Urinary bladder (tissue), 4 donors: Measurements from ENCODE around the gene LCN10. TPM values are rescaled to one million over a fixed set of nuclear protein-coding genes. Genes with fewer than 3 reads are reported as not detected.
A peak's percentile ranks its signal among the peaks of the same experiment; 100 is the strongest.

Experiments
- DNase-seq: peaks from one replicate; pipeline ENCODE4 v3.0.0-alpha.2; 2015; ENCODE audit errors: extremely low spot score
- H3K27ac ChIP-seq: one replicate; pipeline ENCODE4 v1.5.1; 2013; ENCODE audit warnings: low read depth, mild to moderate bottlenecking, moderate library complexity
- H3K36me3 ChIP-seq: one replicate; pipeline ENCODE4 v1.6.1; 2013; ENCODE audit warnings: mild to moderate bottlenecking, moderate library complexity; ENCODE audit not compliant: insufficient read depth
- H3K4me1 ChIP-seq: one replicate; pipeline ENCODE4 v1.6.1; 2013; ENCODE audit warnings: mild to moderate bottlenecking, moderate library complexity; ENCODE audit not compliant: insufficient read depth
- H3K4me3 ChIP-seq: one replicate; pipeline ENCODE4 v1.5.1; 2013; ENCODE audit warnings: low read depth, low read length
- WGBS: extraction: QIAGEN DNeasy Blood & Tissue Kit; methylation state at CpG from one replicate; pipeline ENCODE4 v1.1.7; 2013; 5-methylcytosine and 5-hydroxymethylcytosine counted together
- polyA plus RNA-seq: library from polyadenylated mRNA; stranded (reverse); fragments of 200-250 nt; gene quantifications from one replicate; pipeline ENCODE4 v1.2.3, GENCODE V29; 2013
- total RNA-seq: library from RNA; depleted of rRNA; stranded (reverse); fragments of >200 nt; gene quantifications from one replicate; pipeline ENCODE4 v1.2.3, GENCODE V29; 2014
- donor health status: healthy with polysubstance abuse.
- donor health status: healthy.

The LCN10 gene
- total and polyA plus RNA-seq, 2 donors, result 11.3 TPM; not detected in 1

GRCh38 chr9:136729144-136729543 lies 13.6 kb downstream of the LCN10 start:
- no peak for DNase-seq
- 87% methylated on average over 7 of the region's 7 CpGs for WGBS

GRCh38 chr9:136728548-136729123 lies 14.1 kb downstream of the LCN10 start:
- Histone ChIP-seq H3K27ac (no peak overlapping the region), H3K36me3 (no peaks in the 10 kb centered on the region), H3K4me1 (no peaks in the 10 kb centered on the region), H3K4me3 (peak overlapping the region; percentile 88)
- no peak for DNase-seq
- WGBS, result 3% methylated on average over 53 of the region's 53 CpGs

More at GRCh38 chr9:136729144-136729543, 13.6 kb downstream of the LCN10 start:
- H3K36me3 ChIP-seq, result no peaks in the 10 kb centered on the region
- H3K4me1 ChIP-seq, result no peaks in the 10 kb centered on the region
- H3K27ac ChIP-seq, result no peak overlapping the region
- peak overlapping the region; percentile 88 for H3K4me3 ChIP-seq

GRCh38 chr9:136728080-136728547 lies 14.6 kb downstream of the LCN10 start:
- H3K27ac ChIP-seq, result no peak overlapping the region
- H3K4me1 ChIP-seq, result no peaks in the 10 kb centered on the region
- under 1% methylated on average over 66 of the region's 66 CpGs for WGBS

GRCh38 chr9:136726631-136727191 lies 16.0 kb downstream of the LCN10 start:
- Histone ChIP-seq H3K36me3 (no peaks in the 10 kb centered on the region), H3K4me1 (no peaks in the 10 kb centered on the region), H3K4me3 (peak overlapping the region; percentile 14), H3K27ac (no peak overlapping the region)
- no peak for DNase-seq
- WGBS, result 25% methylated on average over 18 of the region's 18 CpGs

More at GRCh38 chr9:136728080-136728547, 14.6 kb downstream of the LCN10 start:
- DNase-seq, result peak; percentile 36
- Histone ChIP-seq H3K36me3 (no peaks in the 10 kb centered on the region), H3K4me3 (peak overlapping the region; percentile 88)

GRCh38 chr9:136726118-136726517 lies 16.6 kb downstream of the LCN10 start:
- H3K4me3 ChIP-seq, result peak overlapping the region; percentile 14
- 67% methylated on average over 16 of the region's 16 CpGs for WGBS
- DNase-seq, result no peak
- no peaks in the 10 kb centered on the region for H3K36me3 ChIP-seq
- no peaks in the 10 kb centered on the region for H3K4me1 ChIP-seq
- no peak overlapping the region for H3K27ac ChIP-seq

- DNase-seq, result no peak
- no peak overlapping the region for H3K27ac ChIP-seq
- H3K4me1 ChIP-seq, result no peaks in the 10 kb centered on the region
- WGBS, result 65% methylated on average over 10 of the region's 10 CpGs
- no peak overlapping the region for H3K4me3 ChIP-seq
- H3K36me3 ChIP-seq, result no peaks in the 10 kb centered on the region
Observed at GRCh38 chr9:136725612-136726011, 17.1 kb downstream of the LCN10 start.

GRCh38 chr9:136724772-136725171 lies 18.0 kb downstream of the LCN10 start:
- Histone ChIP-seq H3K36me3 (no peaks in the 10 kb centered on the region), H3K4me1 (no peaks in the 10 kb centered on the region), H3K27ac (no peak overlapping the region), H3K4me3 (no peak overlapping the region)
- DNase-seq, result no peak
- 77% methylated on average over 7 of the region's 7 CpGs for WGBS

- 96% methylated on average over 8 of the region's 8 CpGs for WGBS
- H3K27ac ChIP-seq, result no peak overlapping the region
- no peak for DNase-seq
- H3K4me3 ChIP-seq, result no peak overlapping the region
- no peaks in the 10 kb centered on the region for H3K36me3 ChIP-seq
- H3K4me1 ChIP-seq, result no peaks in the 10 kb centered on the region
Observed at GRCh38 chr9:136723989-136724388, 18.8 kb downstream of the LCN10 start.

GRCh38 chr9:136723362-136723976 lies 19.3 kb downstream of the LCN10 start:
- Histone ChIP-seq H3K4me1 (no peaks in the 10 kb centered on the region), H3K4me3 (no peak overlapping the region), H3K27ac (no peak overlapping the region), H3K36me3 (no peaks in the 10 kb centered on the region)
- no peak for DNase-seq
- 92% methylated on average over 32 of the region's 32 CpGs for WGBS

- Histone ChIP-seq H3K27ac (no peak overlapping the region), H3K36me3 (no peaks in the 10 kb centered on the region), H3K4me3 (no peak overlapping the region), H3K4me1 (no peaks in the 10 kb centered on the region)
- WGBS, result 88% methylated on average over 24 of the region's 24 CpGs
- no peak for DNase-seq
Observed at GRCh38 chr9:136722969-136723356, 19.8 kb downstream of the LCN10 start.

GRCh38 chr9:136722093-136722968 lies 20.4 kb downstream of the LCN10 start:
- WGBS, result 85% methylated on average over 31 of the region's 31 CpGs
- DNase-seq, result no peak
- Histone ChIP-seq H3K4me3 (no peak overlapping the region), H3K36me3 (no peaks in the 10 kb centered on the region), H3K27ac (no peak overlapping the region), H3K4me1 (no peaks in the 10 kb centered on the region)

GRCh38 chr9:136721339-136722092 lies 21.2 kb downstream of the LCN10 start:
- 74% methylated on average over 30 of the region's 30 CpGs for WGBS
- Histone ChIP-seq H3K36me3 (no peaks in the 10 kb centered on the region), H3K4me3 (no peak overlapping the region), H3K27ac (no peak overlapping the region), H3K4me1 (no peaks in the 10 kb centered on the region)
- no peak for DNase-seq

GRCh38 chr9:136720898-136721338 lies 21.8 kb downstream of the LCN10 start:
- DNase-seq, result no peak
- Histone ChIP-seq H3K27ac (no peak overlapping the region), H3K36me3 (no peaks in the 10 kb centered on the region), H3K4me3 (no peak overlapping the region), H3K4me1 (no peaks in the 10 kb centered on the region)
- 71% methylated on average over 11 of the region's 11 CpGs for WGBS
